ENCODE results near the gene RPLP1.

Gene RPLP1

DNA sequence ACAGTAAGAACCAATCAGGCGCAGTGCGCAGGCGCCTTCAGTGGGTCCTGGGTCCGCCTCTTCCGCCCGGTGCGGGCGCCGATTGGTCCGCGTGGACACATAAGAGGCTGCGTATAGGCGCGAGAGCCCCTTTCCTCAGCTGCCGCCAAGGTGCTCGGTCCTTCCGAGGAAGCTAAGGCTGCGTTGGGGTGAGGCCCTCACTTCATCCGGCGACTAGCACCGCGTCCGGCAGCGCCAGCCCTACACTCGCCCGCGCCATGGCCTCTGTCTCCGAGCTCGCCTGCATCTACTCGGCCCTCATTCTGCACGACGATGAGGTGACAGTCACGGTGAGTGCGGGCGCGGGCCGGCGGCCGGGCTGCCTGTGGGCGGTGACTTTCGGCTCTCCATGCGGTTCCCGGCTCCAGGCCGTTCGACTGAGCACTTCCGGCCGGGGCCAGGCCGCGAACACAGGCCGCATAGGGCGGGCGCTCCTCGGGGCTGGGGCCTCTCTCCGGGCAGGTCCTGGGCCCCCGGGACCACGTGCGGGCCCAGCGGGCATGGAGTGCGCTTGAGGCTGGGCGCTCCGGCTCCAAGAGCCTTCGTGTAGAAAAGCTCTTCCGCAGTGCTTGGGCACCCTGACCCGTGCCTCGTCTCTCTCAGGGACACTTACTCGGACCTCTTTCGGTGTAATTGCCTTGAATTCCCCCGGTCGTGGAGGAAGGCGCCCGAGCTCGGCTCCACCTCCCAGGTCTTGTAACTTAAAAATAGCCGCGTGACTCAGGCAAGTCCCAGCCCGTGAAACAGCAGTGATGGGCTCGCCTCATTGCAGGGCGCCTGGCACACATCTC, at the start of gene RPLP1:
TSS of gene RPLP1 (plus strand) at position 127 of the 830 bp plus-strand sequence. CDS start at position 258, 131 bp downstream.
- in situ Hi-C loops (cut with HindIII; ENCODE audit: low pct_unique_long_range_greater_than_20kb, low sequenced_read_pairs): no loop called here
- peak; percentile 76 to 96 for DNase-seq (ENCODE audit: low read depth in 1 of 2, low spot score in 1 of 2)

DNA sequence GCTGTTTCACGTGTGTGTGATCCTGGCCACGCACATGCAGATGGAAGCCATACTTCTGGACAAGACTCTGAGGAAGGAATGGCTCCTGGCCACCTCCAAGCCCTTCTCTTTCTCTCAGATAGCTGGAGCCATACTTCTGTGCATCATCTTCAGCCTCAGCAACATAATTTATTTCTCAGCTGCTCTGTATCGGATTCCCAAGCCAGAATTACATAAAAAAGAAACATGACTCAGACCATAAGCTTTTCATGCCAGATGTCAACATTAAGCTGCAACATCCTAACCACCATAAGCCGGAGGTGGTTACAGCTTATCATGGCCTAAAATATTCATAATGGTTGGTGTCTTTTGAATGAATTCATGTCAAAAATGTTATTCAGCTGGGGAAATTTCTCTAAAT, 49.0 kb upstream of the RPLP1 start:
- in situ Hi-C loops (cut with HindIII; ENCODE audit: low pct_unique_long_range_greater_than_20kb, low sequenced_read_pairs): no loop called here
- no peak for DNase-seq (ENCODE audit: low read depth in 1 of 2, low spot score in 1 of 2)
- no peak for TF ChIP-seq JUND (IDR thresholded peaks at IDR 0.05; ENCODE audit: low read depth)

More for the DNA sequence above, at the start of gene RPLP1:
- TF ChIP-seq JUND (IDR thresholded peaks at IDR 0.05; ENCODE audit: low read depth): no peak

DNA sequence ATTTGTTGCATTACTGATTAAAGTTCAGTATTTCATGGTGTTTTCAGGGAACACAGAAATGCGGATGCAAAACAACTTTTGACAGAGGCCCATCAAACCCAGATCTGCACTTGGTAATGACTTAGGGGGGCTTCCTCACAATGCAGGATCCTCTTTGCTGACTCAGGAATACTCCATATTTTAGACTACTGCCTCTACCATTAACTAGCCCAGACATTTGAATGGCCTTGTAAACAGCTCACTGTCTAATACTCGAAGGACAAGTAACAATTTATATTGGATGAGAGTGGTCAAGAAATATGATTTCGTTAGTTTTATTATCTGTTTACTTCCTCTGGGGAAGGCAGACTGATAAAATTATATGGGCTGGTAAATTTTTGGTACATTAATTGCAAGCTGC, 47.5 kb upstream of the RPLP1 start:
- TF ChIP-seq JUND (IDR thresholded peaks at IDR 0.05; ENCODE audit: low read depth): no peak

DNA sequence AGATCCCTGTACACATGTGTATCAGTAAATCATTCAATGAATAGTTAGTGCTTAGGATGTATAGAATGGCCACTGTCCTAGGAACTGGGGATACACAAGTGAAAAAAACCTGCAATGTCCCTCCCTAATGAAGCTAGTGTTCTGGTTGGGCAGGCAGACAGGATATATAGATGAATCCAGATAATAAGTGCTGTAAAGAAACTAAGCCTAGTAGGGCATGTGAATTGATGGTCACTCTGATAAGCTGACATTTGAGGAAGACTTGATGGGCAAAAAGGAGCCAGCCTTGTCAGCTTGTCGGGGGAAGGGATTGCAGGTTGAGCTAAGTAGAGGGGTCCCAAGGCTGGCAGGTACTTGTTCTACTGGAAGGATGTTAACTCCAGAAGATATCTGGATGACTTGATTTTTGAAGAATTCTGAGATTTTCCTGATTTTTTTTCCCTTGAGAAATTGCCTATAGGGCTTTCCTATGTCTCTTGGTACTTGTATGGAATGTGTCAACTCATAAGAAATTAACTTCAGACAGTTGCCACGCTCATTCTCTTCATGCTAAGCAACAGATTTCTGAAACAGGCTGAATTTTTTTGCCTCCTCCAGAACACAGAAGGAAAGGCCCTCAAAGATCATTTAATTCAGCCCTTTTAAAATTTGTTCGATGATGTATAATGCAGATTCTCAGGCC, 44.8 kb upstream of the RPLP1 start:
- TF ChIP-seq JUND (IDR thresholded peaks at IDR 0.05; ENCODE audit: low read depth): no peak
- in situ Hi-C loops (cut with HindIII; ENCODE audit: low pct_unique_long_range_greater_than_20kb, low sequenced_read_pairs): no loop called here
- peak in 1 of 2 experiments; percentile 60 for DNase-seq (ENCODE audit: low read depth in 1 of 2, low spot score in 1 of 2)

More for the DNA sequence above, 47.5 kb upstream of the RPLP1 start:
- DNase-seq (ENCODE audit: low read depth in 1 of 2, low spot score in 1 of 2): no peak
- in situ Hi-C loops (cut with HindIII; ENCODE audit: low pct_unique_long_range_greater_than_20kb, low sequenced_read_pairs): no loop called here

DNA sequence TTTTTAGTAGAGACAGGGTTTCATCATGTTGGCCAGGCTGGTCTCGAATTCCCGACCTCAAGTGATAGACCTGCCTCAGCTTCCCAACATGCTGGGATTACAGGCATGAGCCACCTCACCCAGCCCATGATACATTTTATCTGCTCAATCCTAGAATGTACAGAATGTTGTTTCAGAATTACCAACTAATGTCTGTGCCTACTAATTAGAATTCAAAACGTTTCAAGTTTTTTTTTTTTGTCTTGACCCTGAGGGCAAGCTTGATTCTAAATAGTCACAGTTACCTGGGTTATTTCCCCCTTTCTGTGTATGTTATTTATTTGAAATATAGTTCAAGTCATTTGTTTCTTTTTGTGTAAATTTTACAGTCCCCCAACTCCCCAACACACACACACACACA, 43.8 kb upstream of the RPLP1 start:
- DNase-seq (ENCODE audit: low read depth in 1 of 2, low spot score in 1 of 2): no peak
- in situ Hi-C loops (cut with HindIII; ENCODE audit: low pct_unique_long_range_greater_than_20kb, low sequenced_read_pairs): no loop called here
- no peak for TF ChIP-seq JUND (IDR thresholded peaks at IDR 0.05; ENCODE audit: low read depth)

DNA sequence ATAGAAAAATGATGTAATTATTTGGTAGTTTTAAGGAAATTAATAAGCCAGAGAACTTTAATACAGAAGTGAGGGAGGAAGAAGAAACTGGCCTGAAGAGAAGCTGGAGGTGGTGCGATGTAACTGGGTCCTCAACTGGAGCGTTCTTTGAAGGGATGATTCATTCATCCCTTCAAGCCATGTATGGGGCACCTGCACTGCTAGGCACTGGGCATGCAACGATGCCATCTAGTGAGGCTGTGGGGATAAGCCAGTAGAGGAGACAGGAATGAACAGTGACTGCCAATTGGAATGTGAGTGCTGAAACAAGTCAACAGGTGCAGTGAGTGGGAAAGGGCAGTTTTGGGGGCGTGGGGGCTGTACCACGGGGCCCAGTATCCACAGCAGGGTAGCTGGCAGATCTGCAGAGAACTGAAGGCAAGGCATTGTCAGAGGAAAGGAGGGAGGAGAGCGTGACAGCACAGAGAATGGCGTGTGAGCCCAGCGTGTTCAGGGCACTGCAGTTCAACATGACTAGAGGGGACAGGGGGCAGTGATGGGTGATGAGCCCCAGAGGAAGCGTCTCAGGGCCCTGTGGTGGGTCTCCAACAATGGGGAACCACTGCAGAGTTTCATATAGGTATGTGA, 42.3 kb upstream of the RPLP1 start:
- peak; percentile 80 to 91 for DNase-seq (ENCODE audit: low read depth in 1 of 2, low spot score in 1 of 2)
- in situ Hi-C loops (cut with HindIII; ENCODE audit: low pct_unique_long_range_greater_than_20kb, low sequenced_read_pairs): no loop called here

DNA sequence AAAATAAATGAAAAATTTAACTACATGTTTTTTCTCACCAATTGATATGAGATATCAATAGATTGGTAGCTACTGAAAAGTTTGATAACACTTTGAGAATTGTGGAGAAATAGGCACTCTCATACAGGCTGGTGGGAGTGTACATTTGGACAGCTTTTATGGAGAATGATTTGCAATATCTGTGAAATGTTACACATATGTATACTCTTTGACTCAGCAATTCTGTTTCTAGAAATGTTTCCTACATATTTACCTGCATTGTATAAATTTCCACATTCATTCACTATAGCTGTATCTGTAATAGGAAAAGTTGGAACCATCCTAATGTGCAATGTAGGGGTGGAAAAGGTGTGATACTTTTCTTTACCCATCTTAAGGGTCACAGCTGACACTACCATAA, 40.3 kb upstream of the RPLP1 start:
- DNase-seq (ENCODE audit: low read depth in 1 of 2, low spot score in 1 of 2): no peak
- in situ Hi-C loops (cut with HindIII; ENCODE audit: low pct_unique_long_range_greater_than_20kb, low sequenced_read_pairs): no loop called here
- TF ChIP-seq JUND (IDR thresholded peaks at IDR 0.05; ENCODE audit: low read depth): no peak

More for the DNA sequence above, 42.3 kb upstream of the RPLP1 start:
- TF ChIP-seq JUND (IDR thresholded peaks at IDR 0.05; ENCODE audit: low read depth): no peak

DNA sequence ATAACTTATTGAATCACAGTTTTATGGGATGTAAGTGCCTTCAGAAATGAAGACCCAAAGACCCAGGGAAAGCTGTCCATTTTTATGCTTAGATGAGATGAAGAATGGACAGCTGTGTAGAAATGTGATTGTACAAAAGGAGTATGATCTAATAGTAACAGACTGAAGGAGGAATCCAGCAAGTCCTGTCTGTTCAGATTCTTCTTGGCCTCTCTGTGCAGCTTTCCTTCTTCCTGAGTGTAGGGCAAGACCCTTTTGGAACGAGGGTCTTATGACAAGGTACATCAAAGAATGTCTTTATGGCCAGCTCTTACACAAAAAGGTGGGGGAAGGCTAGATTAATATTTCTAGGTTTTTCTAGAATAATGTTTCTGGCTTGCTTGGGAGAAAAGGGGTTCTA, 39.9 kb upstream of the RPLP1 start:
- in situ Hi-C loops (cut with HindIII; ENCODE audit: low pct_unique_long_range_greater_than_20kb, low sequenced_read_pairs): no loop called here
- peak in 1 of 2 experiments; percentile 50 for DNase-seq (ENCODE audit: low read depth in 1 of 2, low spot score in 1 of 2)

DNA sequence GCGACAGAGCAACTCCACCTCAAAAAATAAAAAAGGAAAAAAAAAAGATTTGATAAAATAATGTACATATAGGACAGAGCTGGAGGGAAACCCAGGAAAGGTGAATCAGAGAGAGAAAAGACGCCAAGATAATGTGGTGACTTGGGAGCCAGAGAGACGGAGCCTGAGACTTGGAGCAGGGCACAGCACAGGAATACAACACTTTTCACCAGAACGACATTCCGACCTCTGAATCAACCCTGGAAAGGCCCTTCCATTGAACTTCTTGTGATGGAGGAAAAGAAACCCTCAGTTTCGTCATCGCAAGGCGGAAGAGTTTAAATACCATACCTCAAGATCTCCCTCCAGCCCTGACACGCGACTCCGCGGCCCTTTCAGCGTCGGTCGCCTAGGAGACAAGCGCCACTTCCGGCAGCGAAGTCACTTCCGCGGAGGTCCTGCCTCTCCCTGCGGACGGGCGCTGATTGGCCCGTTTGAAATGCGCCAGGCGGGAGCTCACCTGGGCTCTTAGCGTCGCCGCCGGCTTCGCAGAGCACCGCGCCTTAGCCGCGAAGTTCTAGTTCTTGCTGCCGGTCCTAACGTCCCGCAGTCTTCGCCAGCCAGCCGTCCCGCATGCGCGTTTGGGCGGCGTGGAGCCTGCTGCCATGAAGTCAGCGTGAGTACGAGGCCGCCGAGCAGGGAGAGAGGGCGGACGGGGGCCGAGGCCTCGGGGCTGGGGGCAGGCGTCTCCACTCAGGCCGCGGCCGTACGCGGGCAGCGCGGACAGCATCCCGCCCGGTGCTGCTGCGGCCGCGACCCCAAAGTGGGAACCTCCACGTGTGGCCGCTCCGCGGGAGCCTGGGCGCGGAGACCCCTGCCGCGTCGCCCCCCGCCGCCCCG, 38.6 kb upstream of the RPLP1 start, which contains the start of gene KIF23:
TSS of gene KIF23 (plus strand) at position 528 of the 879 bp plus-strand sequence. CDS start at position 645, 117 bp downstream.
- DNase-seq (ENCODE audit: low read depth in 1 of 2, low spot score in 1 of 2): peak; percentile 94 to 95
- TF ChIP-seq JUND (IDR thresholded peaks at IDR 0.05; ENCODE audit: low read depth): no peak
- in situ Hi-C loops (cut with HindIII; ENCODE audit: low pct_unique_long_range_greater_than_20kb, low sequenced_read_pairs): no loop called here

More for the DNA sequence above, 39.9 kb upstream of the RPLP1 start:
- TF ChIP-seq JUND (IDR thresholded peaks at IDR 0.05; ENCODE audit: low read depth): no peak

DNA sequence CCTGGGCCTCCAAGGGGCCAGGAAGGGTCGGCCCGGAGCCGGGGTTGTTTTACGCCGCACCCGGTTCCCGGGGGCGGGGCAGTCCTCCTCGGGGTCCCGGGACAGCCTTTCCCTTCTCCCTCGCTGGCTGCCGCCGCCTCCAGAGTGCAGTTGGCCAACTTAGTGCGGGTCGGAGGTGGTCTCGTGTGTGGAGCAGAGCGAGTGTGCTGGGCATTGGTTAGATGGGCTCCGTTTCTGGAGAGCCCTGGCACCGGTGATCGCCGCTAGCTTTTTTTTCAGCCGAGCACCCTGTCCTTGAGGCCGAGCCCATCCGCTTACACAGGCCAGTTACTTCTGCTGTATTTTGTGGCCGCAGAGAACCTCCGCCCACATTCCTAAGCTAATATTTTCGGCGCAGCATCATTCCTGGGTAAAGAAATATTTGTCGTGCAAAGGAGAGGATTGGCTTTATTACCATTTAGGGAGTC, 37.9 kb upstream of the RPLP1 start:
- DNase-seq (ENCODE audit: low read depth in 1 of 2, low spot score in 1 of 2): peak; percentile 55 to 85
- in situ Hi-C loops (cut with HindIII; ENCODE audit: low pct_unique_long_range_greater_than_20kb, low sequenced_read_pairs): no loop called here
- TF ChIP-seq JUND (IDR thresholded peaks at IDR 0.05; ENCODE audit: low read depth): no peak

DNA sequence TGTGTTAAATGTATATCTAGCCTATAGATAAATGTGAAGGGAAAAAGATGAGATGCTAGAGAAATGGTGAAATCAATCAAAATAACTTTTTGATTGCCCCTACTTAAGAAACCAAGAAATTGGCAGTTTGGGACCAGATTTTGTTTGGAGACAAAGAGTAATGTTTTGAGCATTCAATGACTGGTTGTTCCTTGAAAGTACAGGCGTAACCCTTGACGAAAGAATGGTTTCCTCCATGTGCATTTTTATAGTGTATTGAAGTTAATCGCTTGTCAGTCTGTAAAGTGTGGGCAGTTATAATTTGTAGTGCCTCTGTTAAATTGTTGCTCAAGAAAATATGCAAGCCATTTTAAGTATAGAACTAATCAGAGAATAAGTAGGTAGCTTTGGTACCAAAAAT, 37.2 kb upstream of the RPLP1 start:
- in situ Hi-C loops (cut with HindIII; ENCODE audit: low pct_unique_long_range_greater_than_20kb, low sequenced_read_pairs): no loop called here
- no peak for TF ChIP-seq JUND (IDR thresholded peaks at IDR 0.05; ENCODE audit: low read depth)
- DNase-seq (ENCODE audit: low read depth in 1 of 2, low spot score in 1 of 2): no peak

DNA sequence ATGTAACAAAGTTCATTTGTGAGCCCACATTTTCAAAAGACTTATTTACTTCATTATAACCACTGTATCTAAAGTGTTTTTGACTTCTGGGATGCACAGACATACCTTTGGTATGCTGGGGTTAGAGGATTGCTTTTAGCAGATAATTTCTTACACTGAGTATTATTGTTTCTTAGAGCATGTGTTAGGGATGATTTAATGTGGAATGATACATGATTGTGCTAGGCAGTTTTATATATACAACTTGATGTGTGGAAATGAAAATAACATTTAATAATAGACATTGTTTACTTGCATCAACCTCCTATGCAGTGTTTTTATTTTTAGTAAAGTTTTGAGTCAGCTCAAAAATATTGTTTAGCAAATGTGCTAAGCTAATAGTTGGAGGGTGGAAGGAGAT, 35.0 kb upstream of the RPLP1 start:
- in situ Hi-C loops (cut with HindIII; ENCODE audit: low pct_unique_long_range_greater_than_20kb, low sequenced_read_pairs): no loop called here
- no peak for DNase-seq (ENCODE audit: low read depth in 1 of 2, low spot score in 1 of 2)
- TF ChIP-seq JUND (IDR thresholded peaks at IDR 0.05; ENCODE audit: low read depth): no peak

All from T47D (cell line).